Stomach (tissue), 4 donors: ENCODE measurements around the gene FAM83F.

Source experiments
- CTCF ChIP-seq, 7 experiments: fragments of 450-650 bp in 4 of 7; fragments of 200-600 bp in 3 of 7; sonication (generic) in 3 of 7; IDR thresholded peaks; one replicate each; pipeline ENCODE4 v1.5.1; 2016 to 2019; ENCODE audit warnings: antibody characterized with exemption in 7 of 7, control low read depth in 2 of 7, mild to moderate bottlenecking in 1 of 7
- EP300 ChIP-seq: sonication (generic); formaldehyde crosslinking; IDR thresholded peaks from one replicate; pipeline ENCODE4 v1.6.1; 2017; ENCODE audit warnings: antibody characterized with exemption
- POLR2A ChIP-seq, 4 donors: fragments of 450-650 bp; IDR thresholded peaks; one replicate each; pipeline ENCODE4 v1.6.1; 2016; ENCODE audit warnings: antibody characterized with exemption in 4 of 4, control low read depth in 2 of 4, mild to moderate bottlenecking in 1 of 4, moderate library complexity in 1 of 4

- no peak for TF ChIP-seq CTCF (IDR thresholded peaks at IDR 0.05)
- no peak for TF ChIP-seq POLR2A (IDR thresholded peaks at IDR 0.05)
- no peak for TF ChIP-seq EP300
Observed at GRCh38 chr22:39965748-39966147, 29.0 kb upstream of the FAM83F start.
